ENCODE data around the gene BUD13. TPM values are rescaled to one million over a fixed set of nuclear protein-coding genes. Genes with fewer than 3 reads are reported as not detected.

Gene BUD13
- total and polyA plus RNA-seq, 9 of the 15 experiments (the other 6 are each of a cell fraction or from before 2014, with no cell fraction given) = 9.5 to 34.1 (median 27.1) TPM

DNA sequence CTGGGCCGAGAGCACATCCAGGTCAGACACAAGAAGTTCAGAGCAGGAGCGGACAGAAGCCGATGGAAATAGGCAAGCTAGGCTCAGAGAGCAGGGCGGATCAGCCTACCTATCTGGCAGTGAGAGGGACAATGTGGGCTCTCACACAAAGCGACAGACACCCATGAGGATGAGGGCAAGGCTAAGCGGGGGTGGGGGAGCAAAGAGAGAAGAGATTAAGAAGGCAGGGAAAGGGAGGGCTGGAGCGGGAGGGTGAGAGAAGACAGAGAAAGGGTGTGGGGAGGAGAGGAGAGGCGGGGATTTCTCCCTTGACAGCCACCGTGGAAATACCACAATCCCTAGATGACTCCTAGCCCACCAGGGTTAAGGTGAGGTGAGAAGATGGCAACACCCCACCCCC is 57.9 kb downstream of the BUD13 start (continued):
- TF ChIP-seq, protein P1, sequence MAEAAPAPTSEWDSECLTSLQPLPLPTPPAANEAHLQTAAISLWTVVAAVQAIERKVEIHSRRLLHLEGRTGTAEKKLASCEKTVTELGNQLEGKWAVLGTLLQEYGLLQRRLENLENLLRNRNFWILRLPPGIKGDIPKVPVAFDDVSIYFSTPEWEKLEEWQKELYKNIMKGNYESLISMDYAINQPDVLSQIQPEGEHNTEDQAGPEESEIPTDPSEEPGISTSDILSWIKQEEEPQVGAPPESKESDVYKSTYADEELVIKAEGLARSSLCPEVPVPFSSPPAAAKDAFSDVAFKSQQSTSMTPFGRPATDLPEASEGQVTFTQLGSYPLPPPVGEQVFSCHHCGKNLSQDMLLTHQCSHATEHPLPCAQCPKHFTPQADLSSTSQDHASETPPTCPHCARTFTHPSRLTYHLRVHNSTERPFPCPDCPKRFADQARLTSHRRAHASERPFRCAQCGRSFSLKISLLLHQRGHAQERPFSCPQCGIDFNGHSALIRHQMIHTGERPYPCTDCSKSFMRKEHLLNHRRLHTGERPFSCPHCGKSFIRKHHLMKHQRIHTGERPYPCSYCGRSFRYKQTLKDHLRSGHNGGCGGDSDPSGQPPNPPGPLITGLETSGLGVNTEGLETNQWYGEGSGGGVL (CRISPR knock-in tag; IDR thresholded peaks at IDR 0.05) = no peak
- no peak for TF ChIP-seq PCBP2 (IDR thresholded peaks at IDR 0.05; ENCODE audit: low read depth, low read length, poor library complexity, severe bottlenecking)
- no peak for TF ChIP-seq BRD9 (IDR thresholded peaks at IDR 0.05; ENCODE audit: low read depth, partially characterized antibody)

GRCh38 chr11:116712428-116712827 is 60.4 kb downstream of the BUD13 start:
- WGBS (ENCODE audit: insufficient coverage, low coverage, missing lambda C conversion rate) = 0% methylated on average over 4 of the region's 4 CpGs
- Histone ChIP-seq H4K20me1 (replicated peaks; ENCODE audit: control insufficient read depth, insufficient read depth, low read length) (0 out of 2 replicates have a peak, but pooled peaks cover 5% of the 10 kb centered on the region), H3K4me1 (replicated peaks in 1 of 2; ENCODE audit: control insufficient read depth in 2 of 2, insufficient read depth in 2 of 2, low read length in 2 of 2) (peaks cover 0 to 1% of the 10 kb centered on the region in 2 experiments; a peak in 1 of 5 replicates), H2AFZ (ENCODE audit: low read depth, low read length) (no peak overlapping the region), H3K9me3 (replicated peaks; ENCODE audit: control insufficient read depth, insufficient read depth, low read depth, low read length) (no peaks in the 10 kb centered on the region), H3K27me3 (ENCODE audit: control insufficient read depth in 2 of 2, insufficient read depth in 2 of 2, low read length in 2 of 2) (peaks cover 29 to 65% of the 10 kb centered on the region in 2 experiments), H3K36me3 (ENCODE audit: control insufficient read depth, insufficient read depth, low read length) (no peaks in the 10 kb centered on the region), H3K79me2 (ENCODE audit: control insufficient read depth, insufficient read depth, low read length) (no peaks in the 10 kb centered on the region), H3K4me3 (no peak overlapping the region), H3K4me2 (ENCODE audit: insufficient read depth, low read length) (no peak overlapping the region), H3K9ac (ENCODE audit: insufficient read depth in 1 of 2, low read depth in 2 of 2, low read length in 2 of 2) (no peak overlapping the region), H3K9me1 (ENCODE audit: control insufficient read depth, insufficient read depth, low read length) (no peaks in the 10 kb centered on the region), H3K27ac (ENCODE audit: extremely low read depth, low read depth, low read length) (no peak overlapping the region)
- in situ Hi-C loops (cut with MboI) (no loop called here), intact Hi-C loops (cut with micrococcal nuclease) (no loop called here)
- ChIA-PET CTCF (ENCODE audit: low intra/inter-chr PET ratio) (no interaction called here), POLR2A (interaction anchor here (1.1 kb wide), 1 partner anchor 497 kb away, joined by 3 read pairs; no protein-coding TSS in a partner anchor)
- no peak for ATAC-seq
- no peak for DNase-seq (ENCODE audit: extremely low read depth in 1 of 4, low spot score in 3 of 4)
- no TSS peak for BruUV-seq (replicated peaks)
- no peak for FAIRE-seq
- TF ChIP-seq CHAMP1 (IDR thresholded peaks at IDR 0.05) = no peak
- TF ChIP-seq, protein P2, sequence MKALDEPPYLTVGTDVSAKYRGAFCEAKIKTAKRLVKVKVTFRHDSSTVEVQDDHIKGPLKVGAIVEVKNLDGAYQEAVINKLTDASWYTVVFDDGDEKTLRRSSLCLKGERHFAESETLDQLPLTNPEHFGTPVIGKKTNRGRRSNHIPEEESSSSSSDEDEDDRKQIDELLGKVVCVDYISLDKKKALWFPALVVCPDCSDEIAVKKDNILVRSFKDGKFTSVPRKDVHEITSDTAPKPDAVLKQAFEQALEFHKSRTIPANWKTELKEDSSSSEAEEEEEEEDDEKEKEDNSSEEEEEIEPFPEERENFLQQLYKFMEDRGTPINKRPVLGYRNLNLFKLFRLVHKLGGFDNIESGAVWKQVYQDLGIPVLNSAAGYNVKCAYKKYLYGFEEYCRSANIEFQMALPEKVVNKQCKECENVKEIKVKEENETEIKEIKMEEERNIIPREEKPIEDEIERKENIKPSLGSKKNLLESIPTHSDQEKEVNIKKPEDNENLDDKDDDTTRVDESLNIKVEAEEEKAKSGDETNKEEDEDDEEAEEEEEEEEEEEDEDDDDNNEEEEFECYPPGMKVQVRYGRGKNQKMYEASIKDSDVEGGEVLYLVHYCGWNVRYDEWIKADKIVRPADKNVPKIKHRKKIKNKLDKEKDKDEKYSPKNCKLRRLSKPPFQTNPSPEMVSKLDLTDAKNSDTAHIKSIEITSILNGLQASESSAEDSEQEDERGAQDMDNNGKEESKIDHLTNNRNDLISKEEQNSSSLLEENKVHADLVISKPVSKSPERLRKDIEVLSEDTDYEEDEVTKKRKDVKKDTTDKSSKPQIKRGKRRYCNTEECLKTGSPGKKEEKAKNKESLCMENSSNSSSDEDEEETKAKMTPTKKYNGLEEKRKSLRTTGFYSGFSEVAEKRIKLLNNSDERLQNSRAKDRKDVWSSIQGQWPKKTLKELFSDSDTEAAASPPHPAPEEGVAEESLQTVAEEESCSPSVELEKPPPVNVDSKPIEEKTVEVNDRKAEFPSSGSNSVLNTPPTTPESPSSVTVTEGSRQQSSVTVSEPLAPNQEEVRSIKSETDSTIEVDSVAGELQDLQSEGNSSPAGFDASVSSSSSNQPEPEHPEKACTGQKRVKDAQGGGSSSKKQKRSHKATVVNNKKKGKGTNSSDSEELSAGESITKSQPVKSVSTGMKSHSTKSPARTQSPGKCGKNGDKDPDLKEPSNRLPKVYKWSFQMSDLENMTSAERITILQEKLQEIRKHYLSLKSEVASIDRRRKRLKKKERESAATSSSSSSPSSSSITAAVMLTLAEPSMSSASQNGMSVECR (CRISPR knock-in tag; IDR thresholded peaks at IDR 0.05) = no peak
- no peak for TF ChIP-seq ZNF133 (CRISPR knock-in tag; IDR thresholded peaks at IDR 0.05)
